ENCODE data around the gene LAGE3. TPM values are rescaled to one million over a fixed set of nuclear protein-coding genes. Genes with fewer than 3 reads are reported as not detected.

Gene LAGE3
- polyA plus RNA-seq, 1 experiment, result 9.3 TPM

DNA sequence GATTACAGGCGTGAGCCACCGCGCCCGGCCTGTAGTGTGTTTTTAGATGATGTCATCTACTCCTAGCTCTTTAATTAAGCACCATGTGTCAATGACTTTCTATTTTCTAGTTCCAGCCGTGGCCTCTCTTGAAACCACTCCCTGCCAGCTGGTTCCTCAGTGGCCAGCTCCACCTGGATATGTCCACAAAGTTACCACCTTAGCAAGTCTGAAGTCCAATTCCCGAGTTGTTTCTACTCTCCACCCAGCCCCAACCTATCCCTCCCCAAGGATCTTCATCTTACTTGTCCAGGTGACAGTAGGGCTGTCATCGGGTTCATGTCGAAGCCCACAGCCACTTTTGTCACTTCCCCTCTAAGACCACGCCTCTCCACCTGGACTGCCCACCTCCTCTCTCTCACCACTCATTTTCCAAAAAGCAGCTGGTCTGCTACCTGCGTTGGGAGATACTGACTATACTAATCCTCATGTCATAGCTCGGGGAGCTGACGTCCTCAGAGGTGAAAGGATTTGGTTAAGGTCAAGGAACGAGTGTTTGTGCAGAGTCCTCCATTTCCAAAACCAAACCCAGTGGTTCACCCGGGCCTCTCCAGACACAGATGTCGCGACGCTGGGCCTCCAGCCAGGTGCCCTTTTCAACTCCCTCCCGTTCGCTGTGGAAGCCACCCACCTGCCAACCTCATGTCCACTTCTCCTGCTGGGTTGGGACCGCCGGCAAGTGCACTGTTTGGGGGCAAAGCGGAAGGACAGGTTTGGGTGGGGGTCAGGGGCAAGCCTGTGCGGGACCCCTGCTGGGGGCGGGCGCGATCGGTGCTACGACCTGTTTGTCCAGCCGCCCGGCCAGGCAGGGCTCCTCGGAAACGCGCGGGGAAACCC lies 36.2 kb upstream of the LAGE3 start:
- TF ChIP-seq, protein P1, sequence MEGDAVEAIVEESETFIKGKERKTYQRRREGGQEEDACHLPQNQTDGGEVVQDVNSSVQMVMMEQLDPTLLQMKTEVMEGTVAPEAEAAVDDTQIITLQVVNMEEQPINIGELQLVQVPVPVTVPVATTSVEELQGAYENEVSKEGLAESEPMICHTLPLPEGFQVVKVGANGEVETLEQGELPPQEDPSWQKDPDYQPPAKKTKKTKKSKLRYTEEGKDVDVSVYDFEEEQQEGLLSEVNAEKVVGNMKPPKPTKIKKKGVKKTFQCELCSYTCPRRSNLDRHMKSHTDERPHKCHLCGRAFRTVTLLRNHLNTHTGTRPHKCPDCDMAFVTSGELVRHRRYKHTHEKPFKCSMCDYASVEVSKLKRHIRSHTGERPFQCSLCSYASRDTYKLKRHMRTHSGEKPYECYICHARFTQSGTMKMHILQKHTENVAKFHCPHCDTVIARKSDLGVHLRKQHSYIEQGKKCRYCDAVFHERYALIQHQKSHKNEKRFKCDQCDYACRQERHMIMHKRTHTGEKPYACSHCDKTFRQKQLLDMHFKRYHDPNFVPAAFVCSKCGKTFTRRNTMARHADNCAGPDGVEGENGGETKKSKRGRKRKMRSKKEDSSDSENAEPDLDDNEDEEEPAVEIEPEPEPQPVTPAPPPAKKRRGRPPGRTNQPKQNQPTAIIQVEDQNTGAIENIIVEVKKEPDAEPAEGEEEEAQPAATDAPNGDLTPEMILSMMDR (IDR thresholded peaks at IDR 0.05; ENCODE audit: low read depth, low read length), result no peak
- no peaks in the 10 kb centered on the region for H3K9me3 ChIP-seq (ENCODE audit: control insufficient read depth, insufficient read depth, low read length)
- ChIA-PET CTCF (no interaction called here), POLR2A (interaction anchor here (1.3 to 2.7 kb wide), 2 partner anchors 12 to 25 kb away, joined by 5 to 12 read pairs; partner anchors contain the start of gene SLC10A3)
- peak overlapping the region; percentile 47 for H3K27ac ChIP-seq (ENCODE audit: low read depth, low read length)
- H3K4me3 ChIP-seq (ENCODE audit: low read depth, low read length), result peak overlapping the region; percentile 68
- H3K27me3 ChIP-seq (ENCODE audit: control insufficient read depth, insufficient read depth, low read length), result no peaks in the 10 kb centered on the region
- DNase-seq (ENCODE audit: low read depth, low spot score), result no peak

DNA sequence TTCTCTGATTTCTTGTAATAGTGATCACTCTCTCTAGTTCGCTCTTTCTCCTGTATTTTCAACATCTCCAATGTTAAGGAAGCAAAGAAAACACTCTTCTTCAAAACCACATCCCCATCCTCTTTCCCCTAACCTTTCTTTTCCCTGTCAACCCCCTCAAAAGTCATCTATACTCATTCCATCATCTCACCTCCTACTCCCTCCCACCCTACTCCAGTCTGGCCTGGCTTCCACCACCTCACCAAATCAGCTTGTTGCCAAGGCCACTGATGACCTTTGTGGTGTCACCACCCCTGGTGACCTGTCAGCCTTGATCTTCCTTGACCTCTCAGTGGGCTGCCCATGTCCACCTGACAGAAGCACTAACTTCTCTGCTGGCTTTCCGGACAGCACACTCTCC lies 34.6 kb upstream of the LAGE3 start:
- TF ChIP-seq, protein P1 (IDR thresholded peaks at IDR 0.05; ENCODE audit: low read depth, low read length), result no peak
- Histone ChIP-seq H3K4me3 (ENCODE audit: low read depth, low read length) (no peak overlapping the region), H3K27ac (ENCODE audit: low read depth, low read length) (no peak overlapping the region), H3K27me3 (ENCODE audit: control insufficient read depth, insufficient read depth, low read length) (no peaks in the 10 kb centered on the region), H3K9me3 (ENCODE audit: control insufficient read depth, insufficient read depth, low read length) (no peaks in the 10 kb centered on the region)
- CTCF ChIA-PET, result interaction anchor here (0.8 kb wide), 1 partner anchor 115 kb away, joined by 3 read pairs; no protein-coding TSS in a partner anchor
- POLR2A ChIA-PET, result no interaction called here
- no peak for DNase-seq (ENCODE audit: low read depth, low spot score)

DNA sequence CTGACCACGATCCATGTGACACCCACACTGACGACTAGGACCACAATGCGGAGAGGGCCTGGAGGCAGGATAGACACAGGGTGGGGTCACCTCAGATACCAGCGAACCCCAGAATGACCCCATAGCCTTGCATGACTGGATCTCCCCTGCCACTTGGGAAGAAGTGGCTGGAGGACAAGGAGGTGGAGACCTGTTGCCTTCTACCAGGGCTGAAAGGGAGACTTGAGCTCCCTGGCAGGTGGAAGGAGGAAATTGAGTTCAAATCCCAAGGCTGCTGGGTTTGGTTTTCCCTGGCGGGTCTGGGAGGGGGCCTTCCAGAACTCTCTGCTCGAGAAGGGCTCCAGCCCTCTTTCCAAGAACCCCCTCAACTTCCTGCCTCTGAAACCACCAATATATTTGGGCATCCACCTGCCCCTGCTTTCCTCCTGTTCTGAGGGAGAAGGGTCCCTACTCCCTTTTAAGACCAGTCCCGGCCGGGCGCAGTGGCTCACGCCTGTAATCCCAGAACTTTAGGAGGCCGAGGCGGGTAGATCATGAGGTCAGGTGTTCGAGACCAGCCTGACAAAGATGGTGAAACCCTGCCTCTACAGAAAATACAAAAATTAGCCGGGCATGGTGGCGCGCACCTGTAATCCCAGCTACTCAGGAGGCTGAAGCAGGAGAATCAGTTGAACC lies 33.9 kb upstream of the LAGE3 start:
- TF ChIP-seq, protein P1 (IDR thresholded peaks at IDR 0.05; ENCODE audit: low read depth, low read length), result no peak
- ChIA-PET CTCF (interaction anchor here (0.8 kb wide), 1 partner anchor 114 kb away, joined by 3 read pairs; no protein-coding TSS in a partner anchor), POLR2A (no interaction called here)
- DNase-seq (ENCODE audit: low read depth, low spot score), result no peak
- no peak overlapping the region for H3K4me3 ChIP-seq (ENCODE audit: low read depth, low read length)
- no peaks in the 10 kb centered on the region for H3K27me3 ChIP-seq (ENCODE audit: control insufficient read depth, insufficient read depth, low read length)
- H3K9me3 ChIP-seq (ENCODE audit: control insufficient read depth, insufficient read depth, low read length), result no peaks in the 10 kb centered on the region
- no peak overlapping the region for H3K27ac ChIP-seq (ENCODE audit: low read depth, low read length)

DNA sequence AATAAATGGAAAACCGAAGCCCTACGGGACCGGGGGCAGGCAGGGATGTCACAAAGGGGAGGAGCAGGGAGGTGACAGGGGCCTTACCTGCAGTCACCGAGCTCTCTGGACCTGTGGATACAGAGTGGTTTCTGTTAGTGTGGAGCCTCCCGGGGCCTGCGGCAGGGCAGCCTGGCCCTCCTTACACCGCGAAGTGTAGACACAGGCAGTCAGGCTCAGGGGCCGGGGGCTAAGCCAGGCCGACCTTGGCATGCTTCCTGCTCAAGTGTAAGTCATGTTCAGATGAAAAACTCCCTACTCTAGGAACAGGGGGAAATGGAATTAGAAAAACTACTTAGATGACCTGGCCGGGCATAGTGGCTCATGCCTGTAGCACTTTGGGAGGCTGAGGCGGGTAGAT lies 32.7 kb upstream of the LAGE3 start:
- ChIA-PET POLR2A (no interaction called here), CTCF (no interaction called here)
- DNase-seq (ENCODE audit: low read depth, low spot score), result no peak
- TF ChIP-seq, protein P1 (IDR thresholded peaks at IDR 0.05; ENCODE audit: low read depth, low read length), result no peak
- no peak overlapping the region for H3K4me3 ChIP-seq (ENCODE audit: low read depth, low read length)
- no peaks in the 10 kb centered on the region for H3K9me3 ChIP-seq (ENCODE audit: control insufficient read depth, insufficient read depth, low read length)
- H3K27me3 ChIP-seq (ENCODE audit: control insufficient read depth, insufficient read depth, low read length), result no peaks in the 10 kb centered on the region
- H3K27ac ChIP-seq (ENCODE audit: low read depth, low read length), result no peak overlapping the region

DNA sequence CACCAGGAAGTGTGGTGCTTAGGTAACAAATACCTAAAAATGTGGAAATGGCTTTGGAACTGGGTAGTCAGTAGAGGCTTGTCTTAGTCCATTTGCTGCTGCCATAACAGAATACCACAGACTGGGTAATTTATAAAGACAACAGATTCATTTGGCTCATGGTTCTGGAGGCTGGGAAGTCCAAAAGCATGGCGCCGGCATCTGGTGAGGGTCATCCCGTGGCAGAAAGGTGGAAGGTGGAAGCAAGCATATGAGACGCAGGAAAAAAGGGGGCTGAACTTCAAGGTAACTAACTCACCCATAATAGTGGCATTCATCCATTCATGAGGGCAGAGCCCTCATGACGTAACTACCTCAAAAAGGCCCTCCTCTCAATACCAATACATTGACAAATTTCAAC lies 30.4 kb upstream of the LAGE3 start:
- Histone ChIP-seq H3K4me3 (ENCODE audit: low read depth, low read length) (no peak overlapping the region), H3K27me3 (ENCODE audit: control insufficient read depth, insufficient read depth, low read length) (no peaks in the 10 kb centered on the region), H3K27ac (ENCODE audit: low read depth, low read length) (no peak overlapping the region), H3K9me3 (ENCODE audit: control insufficient read depth, insufficient read depth, low read length) (no peaks in the 10 kb centered on the region)
- TF ChIP-seq, protein P1 (IDR thresholded peaks at IDR 0.05; ENCODE audit: low read depth, low read length), result no peak
- no peak for DNase-seq (ENCODE audit: low read depth, low spot score)
- CTCF ChIA-PET, result no interaction called here
- POLR2A ChIA-PET, result no interaction called here
